NB4 (cell line): ENCODE data around the gene RFWD3.
"Not testable (repeated sequence)": the region's sequence is repeated elsewhere in the genome, so short reads cannot be mapped to it uniquely, and the experiment has no call there.

Source experiments
- MYC ChIP-seq: IDR thresholded peaks from 2 replicates; pipeline ENCODE4 v1.6.1; 2011; ENCODE audit warnings: low read depth, low read length
- POLR2A ChIP-seq: IDR thresholded peaks from 2 replicates; pipeline ENCODE4 v1.6.1; 2011; ENCODE audit warnings: mild to moderate bottlenecking; ENCODE audit not compliant: insufficient read length; ENCODE audit errors: extremely low read depth
- TF ChIP-seq, protein P1 (sequence below): IDR thresholded peaks from one replicate; pipeline ENCODE4 v1.5.1; 2012; ENCODE audit warnings: low read depth, low read length

DNA sequence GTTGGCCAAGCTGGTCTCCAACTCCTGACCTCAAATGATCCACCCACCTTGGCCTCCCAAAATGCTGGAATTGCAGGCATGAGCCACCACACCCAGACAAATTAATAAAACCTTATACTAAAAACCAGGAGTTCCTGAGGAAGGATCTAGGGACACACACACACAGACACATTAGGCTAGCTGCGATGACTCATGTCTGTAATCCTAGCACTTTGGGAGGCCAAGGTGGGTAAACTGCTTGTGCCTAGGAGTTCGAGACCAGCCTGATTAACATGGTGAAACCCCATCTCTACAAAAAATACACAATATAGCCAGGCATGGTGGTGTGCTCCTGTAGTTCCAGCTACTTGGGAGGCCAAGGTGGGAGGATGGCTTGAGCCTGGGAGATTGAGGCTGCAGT lies 13.8 kb downstream of the RFWD3 start:
- TF ChIP-seq, protein P1, sequence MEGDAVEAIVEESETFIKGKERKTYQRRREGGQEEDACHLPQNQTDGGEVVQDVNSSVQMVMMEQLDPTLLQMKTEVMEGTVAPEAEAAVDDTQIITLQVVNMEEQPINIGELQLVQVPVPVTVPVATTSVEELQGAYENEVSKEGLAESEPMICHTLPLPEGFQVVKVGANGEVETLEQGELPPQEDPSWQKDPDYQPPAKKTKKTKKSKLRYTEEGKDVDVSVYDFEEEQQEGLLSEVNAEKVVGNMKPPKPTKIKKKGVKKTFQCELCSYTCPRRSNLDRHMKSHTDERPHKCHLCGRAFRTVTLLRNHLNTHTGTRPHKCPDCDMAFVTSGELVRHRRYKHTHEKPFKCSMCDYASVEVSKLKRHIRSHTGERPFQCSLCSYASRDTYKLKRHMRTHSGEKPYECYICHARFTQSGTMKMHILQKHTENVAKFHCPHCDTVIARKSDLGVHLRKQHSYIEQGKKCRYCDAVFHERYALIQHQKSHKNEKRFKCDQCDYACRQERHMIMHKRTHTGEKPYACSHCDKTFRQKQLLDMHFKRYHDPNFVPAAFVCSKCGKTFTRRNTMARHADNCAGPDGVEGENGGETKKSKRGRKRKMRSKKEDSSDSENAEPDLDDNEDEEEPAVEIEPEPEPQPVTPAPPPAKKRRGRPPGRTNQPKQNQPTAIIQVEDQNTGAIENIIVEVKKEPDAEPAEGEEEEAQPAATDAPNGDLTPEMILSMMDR, result not testable (repeated sequence)
- not testable (repeated sequence) for TF ChIP-seq POLR2A, MYC
